ENCODE data around the gene SYNE3.

GRCh38 chr14:95562892-95563685 lies 46.6 kb upstream of the SYNE3 start:
- TF ChIP-seq, protein P1, sequence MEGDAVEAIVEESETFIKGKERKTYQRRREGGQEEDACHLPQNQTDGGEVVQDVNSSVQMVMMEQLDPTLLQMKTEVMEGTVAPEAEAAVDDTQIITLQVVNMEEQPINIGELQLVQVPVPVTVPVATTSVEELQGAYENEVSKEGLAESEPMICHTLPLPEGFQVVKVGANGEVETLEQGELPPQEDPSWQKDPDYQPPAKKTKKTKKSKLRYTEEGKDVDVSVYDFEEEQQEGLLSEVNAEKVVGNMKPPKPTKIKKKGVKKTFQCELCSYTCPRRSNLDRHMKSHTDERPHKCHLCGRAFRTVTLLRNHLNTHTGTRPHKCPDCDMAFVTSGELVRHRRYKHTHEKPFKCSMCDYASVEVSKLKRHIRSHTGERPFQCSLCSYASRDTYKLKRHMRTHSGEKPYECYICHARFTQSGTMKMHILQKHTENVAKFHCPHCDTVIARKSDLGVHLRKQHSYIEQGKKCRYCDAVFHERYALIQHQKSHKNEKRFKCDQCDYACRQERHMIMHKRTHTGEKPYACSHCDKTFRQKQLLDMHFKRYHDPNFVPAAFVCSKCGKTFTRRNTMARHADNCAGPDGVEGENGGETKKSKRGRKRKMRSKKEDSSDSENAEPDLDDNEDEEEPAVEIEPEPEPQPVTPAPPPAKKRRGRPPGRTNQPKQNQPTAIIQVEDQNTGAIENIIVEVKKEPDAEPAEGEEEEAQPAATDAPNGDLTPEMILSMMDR (IDR thresholded peaks at IDR 0.05 in 8 of 11, conservative IDR thresholded peaks at IDR 0.05 in 3 of 11) = no peak
- no peak for TF ChIP-seq POLR2AphosphoS5 (IDR thresholded peaks at IDR 0.05)

Measured in spleen (tissue), 7 donors.